Mesendoderm (in vitro differentiated cells): ENCODE results near the gene ANKRD53.
"Not testable (repeated sequence)": the region's sequence is repeated elsewhere in the genome, so short reads cannot be mapped to it uniquely, and the experiment has no call there.

Experiments
- DNase-seq: peaks from one replicate; pipeline ENCODE4 v3.0.0; 2013
- H2AK5ac ChIP-seq: 2 replicates; pipeline ENCODE4 v1.6.1; 2013; ENCODE audit warnings: low read length, inconsistent platforms
- H2BK120ac ChIP-seq: 2 replicates; pipeline ENCODE4 v1.6.1; 2013; ENCODE audit warnings: low read depth, mild to moderate bottlenecking, low read length, moderate library complexity, mixed read lengths
- H2BK15ac ChIP-seq: replicated peaks from 2 replicates; pipeline ENCODE4 v1.6.1; 2013; ENCODE audit warnings: low read depth, mild to moderate bottlenecking, moderate library complexity
- H2BK5ac ChIP-seq: 2 replicates; pipeline ENCODE4 v1.6.1; 2013; ENCODE audit warnings: low read length, inconsistent platforms
- H3K18ac ChIP-seq: 2 replicates; pipeline ENCODE4 v1.6.1; 2013; ENCODE audit warnings: mild to moderate bottlenecking, low read length, mixed read lengths
- H3K23ac ChIP-seq: one replicate; pipeline ENCODE4 v1.6.1; 2013; ENCODE audit warnings: low read length
- H3K27ac ChIP-seq: 2 replicates; pipeline ENCODE4 v1.5.1; 2013; ENCODE audit warnings: low read depth, mild to moderate bottlenecking, inconsistent platforms, low read length, moderate library complexity
- H3K27me3 ChIP-seq: 2 replicates; pipeline ENCODE4 v1.6.1; 2013; ENCODE audit warnings: low read length, control low read depth, mild to moderate bottlenecking, inconsistent platforms; ENCODE audit not compliant: insufficient read depth, poor library complexity
- H3K36me3 ChIP-seq: 2 replicates; pipeline ENCODE4 v1.6.1; 2013; ENCODE audit warnings: low read length, inconsistent platforms; ENCODE audit not compliant: control insufficient read depth, insufficient read depth
- H3K4ac ChIP-seq: one replicate; pipeline ENCODE4 v1.6.1; 2013; ENCODE audit warnings: low read depth, mild to moderate bottlenecking, low read length, moderate library complexity
- H3K4me1 ChIP-seq: 2 replicates; pipeline ENCODE4 v1.6.1; 2013; ENCODE audit warnings: low read depth, low read length, inconsistent platforms; ENCODE audit not compliant: control insufficient read depth
- H3K4me2 ChIP-seq: 2 replicates; pipeline ENCODE4 v1.6.1; 2013; ENCODE audit warnings: low read length
- H3K4me3 ChIP-seq: 2 replicates; pipeline ENCODE4 v1.5.1; 2013; ENCODE audit warnings: mild to moderate bottlenecking, low read length
- H3K56ac ChIP-seq: one replicate; pipeline ENCODE4 v1.6.1; 2013; ENCODE audit warnings: low read length
- H3K79me1 ChIP-seq: 2 replicates; pipeline ENCODE4 v1.6.1; 2013; ENCODE audit warnings: low read length, inconsistent platforms
- H3K79me2 ChIP-seq: 2 replicates; pipeline ENCODE4 v1.6.1; 2013; ENCODE audit warnings: mild to moderate bottlenecking, low read length; ENCODE audit not compliant: control insufficient read depth, insufficient read depth
- H3K9ac ChIP-seq: 2 replicates; pipeline ENCODE4 v1.6.1; 2013; ENCODE audit warnings: low read length, inconsistent platforms
- H4K5ac ChIP-seq: one replicate; pipeline ENCODE4 v1.6.1; 2013; ENCODE audit warnings: low read length
- H4K8ac ChIP-seq: one replicate; pipeline ENCODE4 v1.6.1; 2013; ENCODE audit warnings: low read depth, mild to moderate bottlenecking, control low read depth, low read length, moderate library complexity
- WGBS: extraction: QIAGEN DNeasy Blood & Tissue Kit; methylation state at CpG from one replicate; pipeline ENCODE4 v1.1.7; 2013; ENCODE audit warnings: low lambda C conversion rate, missing lambda C conversion rate; ENCODE audit not compliant: insufficient coverage; ENCODE audit errors: extremely low coverage; 5-methylcytosine and 5-hydroxymethylcytosine counted together

ANKRD53 gene

GRCh38 chr2:71008342-71008741 lies 29.9 kb downstream of the ANKRD53 start:
- Histone ChIP-seq H3K27ac (no peak overlapping the region), H3K18ac (no peak overlapping the region), H2BK5ac (no peak overlapping the region), H2BK120ac (no peak overlapping the region), H3K79me2 (no peaks in the 10 kb centered on the region), H3K79me1 (no peaks in the 10 kb centered on the region), H3K9ac (no peak overlapping the region), H4K5ac (no peak overlapping the region), H2AK5ac (no peak overlapping the region), H3K27me3 (no peaks in the 10 kb centered on the region), H4K8ac (no peak overlapping the region), H3K23ac (no peak overlapping the region), H3K36me3 (no peaks in the 10 kb centered on the region), H3K4me3 (no peak overlapping the region), H3K4me2 (no peak overlapping the region), H3K4me1 (no peaks in the 10 kb centered on the region), H2BK15ac (no peak overlapping the region), H3K56ac (no peak overlapping the region), H3K4ac (no peak overlapping the region)
- no peak for DNase-seq
- no CpG with 5 or more reads among the region's 13 CpGs for WGBS

GRCh38 chr2:71011786-71012185 lies 33.4 kb downstream of the ANKRD53 start:
- H3K4me1 ChIP-seq, H3K4me2 ChIP-seq, H4K5ac ChIP-seq, H3K56ac ChIP-seq, H3K79me2 ChIP-seq, H2AK5ac ChIP-seq, H3K4ac ChIP-seq, H3K36me3 ChIP-seq, H3K9ac ChIP-seq, H4K8ac ChIP-seq, H3K79me1 ChIP-seq, DNase-seq, H3K23ac ChIP-seq, H2BK15ac ChIP-seq, H3K27ac ChIP-seq, H3K27me3 ChIP-seq, H2BK5ac ChIP-seq, H2BK120ac ChIP-seq, H3K18ac ChIP-seq, H3K4me3 ChIP-seq: not testable (repeated sequence)
- no CpG with 5 or more reads among the region's 6 CpGs for WGBS

GRCh38 chr2:71018625-71019024 lies 40.2 kb downstream of the ANKRD53 start:
- WGBS, result no CpG with 5 or more reads among the region's 8 CpGs
- Histone ChIP-seq H2BK120ac (no peak overlapping the region), H2BK5ac (no peak overlapping the region), H3K4ac (no peak overlapping the region), H3K27me3 (no peaks in the 10 kb centered on the region), H3K79me1 (no peaks in the 10 kb centered on the region), H3K56ac (no peak overlapping the region), H4K8ac (no peak overlapping the region), H3K18ac (no peak overlapping the region), H3K36me3 (no peaks in the 10 kb centered on the region), H4K5ac (no peak overlapping the region), H3K27ac (no peak overlapping the region), H2AK5ac (no peak overlapping the region), H2BK15ac (no peak overlapping the region), H3K4me3 (no peak overlapping the region), H3K4me1 (no peaks in the 10 kb centered on the region), H3K9ac (no peak overlapping the region), H3K23ac (no peak overlapping the region), H3K4me2 (no peak overlapping the region), H3K79me2 (no peaks in the 10 kb centered on the region)
- no peak for DNase-seq

GRCh38 chr2:71019989-71020388 lies 41.6 kb downstream of the ANKRD53 start:
- not testable (repeated sequence) for H3K79me2 ChIP-seq, H3K27me3 ChIP-seq, H3K4me3 ChIP-seq, H2AK5ac ChIP-seq, H3K79me1 ChIP-seq, H3K36me3 ChIP-seq, H3K9ac ChIP-seq, H3K4me1 ChIP-seq, H4K8ac ChIP-seq, H2BK5ac ChIP-seq, H3K23ac ChIP-seq, H2BK15ac ChIP-seq, H3K4me2 ChIP-seq, H3K4ac ChIP-seq, H2BK120ac ChIP-seq, H3K56ac ChIP-seq, H3K18ac ChIP-seq, H4K5ac ChIP-seq, H3K27ac ChIP-seq, DNase-seq
- WGBS, result no CpG with 5 or more reads among the region's 6 CpGs

- H3K23ac ChIP-seq, H3K56ac ChIP-seq, H3K4me1 ChIP-seq, H3K27ac ChIP-seq, H3K27me3 ChIP-seq, H3K9ac ChIP-seq, H3K79me1 ChIP-seq, H3K4me3 ChIP-seq, H2BK120ac ChIP-seq, H3K4me2 ChIP-seq, H2AK5ac ChIP-seq, DNase-seq, H4K8ac ChIP-seq, H4K5ac ChIP-seq, H2BK15ac ChIP-seq, H3K18ac ChIP-seq, H3K36me3 ChIP-seq, H2BK5ac ChIP-seq, H3K79me2 ChIP-seq, H3K4ac ChIP-seq: not testable (repeated sequence)
- WGBS, result no CpG with 5 or more reads among the region's 14 CpGs
Observed at GRCh38 chr2:71021394-71021793, 43.0 kb downstream of the ANKRD53 start.

GRCh38 chr2:71023553-71024243 lies 45.3 kb downstream of the ANKRD53 start:
- not testable (repeated sequence) for H3K27ac ChIP-seq, H3K18ac ChIP-seq, H3K4ac ChIP-seq, H2BK5ac ChIP-seq, H3K79me1 ChIP-seq, DNase-seq, H2AK5ac ChIP-seq, H3K27me3 ChIP-seq, H3K4me1 ChIP-seq, H4K8ac ChIP-seq, H4K5ac ChIP-seq, H3K4me2 ChIP-seq, H3K56ac ChIP-seq, H2BK120ac ChIP-seq, H3K36me3 ChIP-seq, H3K79me2 ChIP-seq, H3K23ac ChIP-seq, H3K4me3 ChIP-seq, H3K9ac ChIP-seq, H2BK15ac ChIP-seq
- no CpG with 5 or more reads among the region's 15 CpGs for WGBS
